ENCODE results near the gene TH. TPM values are rescaled to one million over a fixed set of nuclear protein-coding genes. Genes with fewer than 3 reads are reported as not detected.
"Not testable (repeated sequence)": the region's sequence is repeated elsewhere in the genome, so short reads cannot be mapped to it uniquely, and the experiment has no call there.

The TH gene
- total RNA-seq, 1 experiment from 2014 or later, result not detected

DNA sequence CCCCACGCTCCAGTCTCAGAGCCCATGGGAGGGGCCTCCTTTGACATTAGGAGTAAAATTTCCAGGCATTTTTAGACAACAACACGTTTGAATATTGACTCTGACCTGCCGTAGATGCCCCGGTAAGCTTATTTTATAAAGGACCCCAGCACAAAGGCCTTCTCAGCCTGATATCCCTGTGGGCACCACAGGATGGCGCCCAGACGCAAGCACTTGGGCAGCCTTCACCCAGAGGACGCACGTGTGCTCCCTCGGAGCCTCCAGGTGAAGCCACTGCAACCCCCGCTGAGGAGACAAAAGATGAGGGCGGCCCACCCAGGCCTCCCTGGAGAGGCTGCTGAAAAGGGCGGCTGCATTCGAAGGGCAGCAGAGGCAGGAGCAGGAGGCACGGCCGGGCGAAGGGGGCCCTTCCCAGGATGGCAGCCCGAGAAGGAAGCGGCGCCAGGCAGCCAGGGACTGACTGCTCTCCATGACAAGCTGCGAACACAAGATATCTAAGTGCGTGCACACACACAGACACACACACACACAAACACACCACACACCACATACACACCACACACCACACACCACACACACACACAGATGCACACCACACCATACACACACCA lies 15.2 kb upstream of the TH start:
- DNase-seq (ENCODE audit: low read depth, low spot score), result peak; percentile 65
- in situ Hi-C loops (cut with HindIII; ENCODE audit: low pct_unique_long_range_greater_than_20kb, low sequenced_read_pairs), result no loop called here

DNA sequence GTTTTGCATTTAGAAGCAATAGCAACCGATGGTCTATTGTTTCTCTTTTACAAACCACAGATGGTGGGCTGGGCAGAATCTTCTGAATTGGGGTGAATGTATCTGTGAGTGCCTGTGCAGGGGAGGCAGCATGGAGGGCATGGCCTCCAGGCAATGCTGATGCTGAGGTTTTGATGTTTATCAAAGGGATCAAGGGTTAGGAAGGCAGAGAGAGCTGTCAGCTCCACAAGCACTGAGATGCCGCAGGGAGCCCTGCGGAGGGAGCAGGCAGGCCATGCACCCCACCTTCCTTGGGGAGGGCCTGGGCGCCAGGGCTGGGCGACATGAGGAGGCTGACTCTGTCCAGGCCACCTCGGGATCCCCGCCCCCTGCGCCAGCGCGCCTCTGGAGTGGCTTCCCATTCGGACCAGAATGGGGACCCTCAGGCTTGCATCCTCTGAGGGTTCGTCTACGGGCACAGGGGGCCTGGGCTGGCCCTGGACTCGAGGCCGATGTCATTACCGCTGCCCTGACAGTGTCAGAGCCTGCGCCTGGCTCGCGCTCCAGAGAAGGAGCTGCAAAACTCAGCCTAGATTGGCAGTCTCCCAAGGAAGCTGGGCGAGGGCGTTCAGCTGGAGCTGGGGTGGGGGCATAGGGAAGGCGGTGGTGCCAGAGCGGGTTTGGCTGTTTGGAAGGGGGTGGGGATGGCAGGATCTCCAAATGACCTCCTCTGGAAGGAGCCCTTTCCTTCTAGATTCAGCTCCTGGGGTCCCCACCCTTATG lies 13.9 kb upstream of the TH start:
- no peak for DNase-seq (ENCODE audit: low read depth, low spot score)
- in situ Hi-C loops (cut with HindIII; ENCODE audit: low pct_unique_long_range_greater_than_20kb, low sequenced_read_pairs), result no loop called here

GRCh38 chr11:2182692-2183474 lies 11.3 kb upstream of the TH start:
- no peak for DNase-seq (ENCODE audit: low read depth, low spot score)
- in situ Hi-C loops (cut with HindIII; ENCODE audit: low pct_unique_long_range_greater_than_20kb, low sequenced_read_pairs), result no loop called here

DNA sequence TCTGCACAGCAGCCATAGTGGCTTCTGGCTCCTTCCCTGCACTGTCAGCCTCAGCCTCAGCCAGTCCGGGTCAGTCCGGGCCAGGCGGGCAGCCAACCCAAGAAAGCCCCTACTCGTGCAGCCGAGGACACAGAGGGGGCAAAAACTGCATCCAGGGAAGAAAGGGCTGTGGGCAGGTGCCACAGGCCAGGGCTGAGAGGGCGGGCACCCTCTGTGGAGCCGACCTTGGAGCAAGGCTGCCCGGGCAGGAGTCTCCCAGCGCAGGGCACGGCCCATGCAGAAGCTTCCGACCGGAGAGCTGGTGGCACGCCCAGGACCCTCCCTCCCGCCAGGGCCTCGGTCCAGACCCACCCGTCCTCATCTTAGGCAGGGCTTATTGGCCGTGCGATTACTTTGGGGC lies 10.5 kb upstream of the TH start:
- in situ Hi-C loops (cut with HindIII; ENCODE audit: low pct_unique_long_range_greater_than_20kb, low sequenced_read_pairs), result no loop called here
- DNase-seq (ENCODE audit: low read depth, low spot score), result no peak

DNA sequence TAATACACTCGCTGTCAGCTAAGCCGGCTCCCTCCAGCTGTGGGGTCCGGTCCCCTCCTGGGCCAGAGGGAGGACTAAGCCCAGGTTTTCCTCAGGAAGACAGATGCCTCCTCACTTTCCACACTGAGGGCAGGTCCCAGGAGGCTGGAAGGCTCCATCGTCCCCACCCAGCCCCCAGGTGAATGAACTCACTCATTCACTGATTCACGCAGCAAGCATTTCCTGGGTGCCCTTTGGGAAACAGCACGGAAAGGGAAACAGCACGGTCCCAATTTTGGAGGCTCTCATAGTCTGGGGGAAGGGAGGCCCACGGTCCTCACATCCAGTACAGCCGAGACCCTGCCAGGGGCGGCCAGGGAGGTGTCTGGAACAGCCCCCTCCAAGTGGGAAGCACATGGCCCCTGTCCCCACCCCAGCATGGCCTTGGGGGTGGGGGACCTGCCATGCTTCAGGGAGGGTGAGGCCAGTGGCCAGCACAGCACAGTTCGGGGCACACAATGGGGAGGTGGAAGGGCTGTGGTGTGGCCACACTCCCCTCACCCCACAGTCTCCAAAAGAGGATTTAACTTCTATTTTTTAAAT lies 9.3 kb upstream of the TH start:
- no peak for DNase-seq (ENCODE audit: low read depth, low spot score)
- in situ Hi-C loops (cut with HindIII; ENCODE audit: low pct_unique_long_range_greater_than_20kb, low sequenced_read_pairs), result no loop called here

DNA sequence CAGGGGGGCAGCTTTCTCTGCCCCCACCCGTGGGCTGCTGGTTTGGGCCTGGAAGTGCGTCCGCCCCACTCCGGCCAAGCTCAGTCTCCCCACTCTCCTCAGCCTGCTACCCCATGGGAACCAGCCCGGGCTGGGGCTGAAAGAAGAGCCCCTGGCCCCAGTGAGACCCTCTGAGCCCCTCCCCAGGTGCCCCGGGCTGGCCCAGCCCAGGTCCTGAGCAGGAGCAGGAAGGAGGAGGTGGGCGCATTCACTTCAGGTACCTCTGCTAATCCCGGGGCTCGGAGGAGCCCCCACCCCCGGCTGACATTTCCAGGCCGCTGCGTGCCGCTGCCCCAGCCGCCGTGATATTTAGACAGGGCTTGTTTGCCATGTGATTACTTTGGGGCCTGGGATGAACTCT lies 8.7 kb upstream of the TH start:
- DNase-seq (ENCODE audit: low read depth, low spot score), result no peak
- in situ Hi-C loops (cut with HindIII; ENCODE audit: low pct_unique_long_range_greater_than_20kb, low sequenced_read_pairs), result no loop called here

DNA sequence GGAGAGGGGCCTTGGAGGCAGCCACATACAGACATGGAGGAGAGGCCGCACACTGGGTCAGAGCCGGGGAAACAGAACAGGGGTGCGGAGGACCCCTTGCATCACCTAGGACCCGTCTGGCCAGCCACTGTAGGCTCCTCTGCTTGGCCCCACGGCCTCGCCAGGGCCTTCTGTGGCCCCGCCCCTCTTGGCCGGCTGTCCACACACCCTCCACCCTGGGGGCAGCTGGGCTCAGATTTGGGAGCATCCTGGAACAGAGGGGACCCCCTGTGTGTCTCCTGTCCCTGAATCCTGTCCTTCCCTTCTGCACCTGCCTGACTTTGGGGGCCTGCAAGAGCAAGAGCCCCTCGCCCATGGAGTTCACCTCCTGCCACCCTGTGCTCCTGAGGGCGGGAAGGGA lies 7.9 kb upstream of the TH start:
- DNase-seq (ENCODE audit: low read depth, low spot score), result no peak
- in situ Hi-C loops (cut with HindIII; ENCODE audit: low pct_unique_long_range_greater_than_20kb, low sequenced_read_pairs), result no loop called here

GRCh38 chr11:2178906-2179494 lies 7.4 kb upstream of the TH start:
- in situ Hi-C loops (cut with HindIII; ENCODE audit: low pct_unique_long_range_greater_than_20kb, low sequenced_read_pairs), result no loop called here
- DNase-seq (ENCODE audit: low read depth, low spot score), result no peak

- DNase-seq (ENCODE audit: low read depth, low spot score); in situ Hi-C loops (cut with HindIII; ENCODE audit: low pct_unique_long_range_greater_than_20kb, low sequenced_read_pairs): not testable (repeated sequence)
These were observed 6.6 kb upstream of the TH start for GRCh38 chr11:2178055-2178773.

- in situ Hi-C loops (cut with HindIII; ENCODE audit: low pct_unique_long_range_greater_than_20kb, low sequenced_read_pairs), result no loop called here
- DNase-seq (ENCODE audit: low read depth, low spot score), result no peak
These were observed 5.5 kb upstream of the TH start for GRCh38 chr11:2177076-2177475.

DNA sequence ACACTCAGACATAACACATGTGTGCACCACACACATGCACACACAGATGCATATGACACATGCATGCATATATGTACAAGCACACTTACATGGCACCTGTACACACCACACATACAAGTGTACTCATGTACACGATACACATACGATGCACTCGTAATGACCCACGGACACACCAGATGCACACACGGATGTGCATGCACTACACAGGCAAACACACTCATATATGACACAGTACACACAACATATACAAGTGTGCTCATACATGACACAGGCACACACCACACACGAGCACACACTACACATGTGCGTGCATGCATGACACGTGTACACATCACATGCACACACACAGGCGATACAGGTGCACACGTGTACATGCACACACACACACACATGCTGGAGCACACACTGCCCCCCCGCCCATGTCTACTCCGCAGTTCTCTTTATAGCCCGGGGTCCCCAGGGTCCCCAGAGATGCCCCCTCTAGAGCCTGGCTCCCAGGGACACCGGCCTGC lies 4.8 kb upstream of the TH start:
- in situ Hi-C loops (cut with HindIII; ENCODE audit: low pct_unique_long_range_greater_than_20kb, low sequenced_read_pairs), result no loop called here
- no peak for DNase-seq (ENCODE audit: low read depth, low spot score)

- no peak for DNase-seq (ENCODE audit: low read depth, low spot score)
- in situ Hi-C loops (cut with HindIII; ENCODE audit: low pct_unique_long_range_greater_than_20kb, low sequenced_read_pairs), result no loop called here
These were observed 4.0 kb upstream of the TH start for GRCh38 chr11:2175659-2176058.

DNA sequence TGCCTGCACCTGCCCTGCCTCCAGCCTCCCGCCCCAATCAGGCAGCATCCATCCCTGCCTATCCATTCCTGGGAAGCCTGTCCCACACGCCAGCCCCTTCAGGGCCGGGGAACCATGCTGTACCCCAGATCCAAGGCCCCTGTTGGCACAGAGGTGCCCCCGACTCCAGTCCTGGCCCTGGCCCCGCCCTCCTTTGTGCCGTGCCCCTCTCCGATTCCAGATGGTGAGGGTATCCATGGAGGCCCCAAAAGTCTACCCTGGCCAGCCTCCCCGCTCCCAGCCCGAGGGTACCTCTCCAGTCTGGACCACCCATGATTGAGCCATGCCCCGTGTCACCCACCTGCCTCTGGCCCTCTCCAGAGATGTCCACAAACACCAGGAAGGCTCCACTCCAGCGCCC lies 2.7 kb upstream of the TH start:
- in situ Hi-C loops (cut with HindIII; ENCODE audit: low pct_unique_long_range_greater_than_20kb, low sequenced_read_pairs), result no loop called here
- DNase-seq (ENCODE audit: low read depth, low spot score), result no peak

DNA sequence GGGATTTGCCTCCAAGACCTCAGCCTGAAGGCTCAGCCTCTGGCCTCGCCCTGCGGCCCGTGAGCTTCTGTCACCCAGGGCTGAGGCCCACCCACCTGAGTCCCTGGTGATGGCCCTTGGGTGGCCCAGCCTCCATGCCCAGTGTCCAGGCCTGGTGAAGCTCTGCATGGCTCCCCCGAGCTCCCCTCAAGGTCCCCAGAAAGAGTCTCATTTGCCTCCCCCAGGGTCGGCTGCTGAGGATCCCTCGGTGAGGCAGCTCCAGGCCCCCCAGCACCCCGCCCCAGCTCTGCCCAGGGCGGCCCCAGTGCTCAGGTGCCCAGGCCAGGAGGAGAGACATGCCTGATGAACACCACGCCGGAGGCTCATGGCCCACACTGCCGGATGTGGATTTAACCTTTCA lies 2.1 kb upstream of the TH start:
- DNase-seq (ENCODE audit: low read depth, low spot score), result no peak
- in situ Hi-C loops (cut with HindIII; ENCODE audit: low pct_unique_long_range_greater_than_20kb, low sequenced_read_pairs), result no loop called here

- DNase-seq (ENCODE audit: low read depth, low spot score), result no peak
- in situ Hi-C loops (cut with HindIII; ENCODE audit: low pct_unique_long_range_greater_than_20kb, low sequenced_read_pairs), result no loop called here
These were observed 1.6 kb upstream of the TH start for GRCh38 chr11:2173150-2173693.

GRCh38 chr11:2172676-2173075 lies 1.1 kb upstream of the TH start:
- no peak for DNase-seq (ENCODE audit: low read depth, low spot score)
- in situ Hi-C loops (cut with HindIII; ENCODE audit: low pct_unique_long_range_greater_than_20kb, low sequenced_read_pairs), result no loop called here

Measured in SK-MEL-5 (cell line).